SK-N-SH treated with all-trans-retinoic acid at 6 μM for 48 hours (cell line): ENCODE results near the gene BAIAP2L1.
"Not testable (repeated sequence)": the region's sequence is repeated elsewhere in the genome, so short reads cannot be mapped to it uniquely, and the experiment has no call there.

Source experiments
- ATAC-seq: fragments of 200-7000 bp; cut with Tn5 transposase; 3 replicates; pipeline ENCODE4 v1.9.1; 2020; ENCODE audit warnings: mild to moderate bottlenecking, moderate library complexity
- ARNTL ChIP-seq: fragments of 450-650 bp; formaldehyde crosslinking; IDR thresholded peaks from 2 replicates; pipeline ENCODE4 v1.5.0; 2020; ENCODE audit warnings: low read depth, mild to moderate bottlenecking, moderate library complexity, borderline replicate concordance
- BACH2 ChIP-seq: fragments of 250-450 bp; sonication (Bioruptor Pico); IDR thresholded peaks from 2 replicates; pipeline ENCODE4 v1.9.0; 2021; ENCODE audit warnings: mild to moderate bottlenecking, borderline replicate concordance
- CREB5 ChIP-seq: fragments of 250-450 bp; sonication (Bioruptor Pico); IDR thresholded peaks from 2 replicates; pipeline ENCODE4 v1.5.1; 2020; ENCODE audit warnings: low read depth, mild to moderate bottlenecking, moderate library complexity
- CSDC2 ChIP-seq: fragments of 250-450 bp; sonication (Bioruptor Pico); IDR thresholded peaks from 2 replicates; pipeline ENCODE4 v1.5.0; 2020; ENCODE audit warnings: mild to moderate bottlenecking, moderate library complexity
- ESRRG ChIP-seq: fragments of 250-450 bp; sonication (Bioruptor Pico); IDR thresholded peaks from 2 replicates; pipeline ENCODE4 v1.6.1; 2021; ENCODE audit warnings: mild to moderate bottlenecking
- GLIS3 ChIP-seq: fragments of 250-450 bp; sonication (Bioruptor Pico); IDR thresholded peaks from 2 replicates; pipeline ENCODE4 v1.5.0; 2020; ENCODE audit warnings: mild to moderate bottlenecking, moderate library complexity
- ISL1 ChIP-seq: fragments of 250-450 bp; sonication (Bioruptor Pico); IDR thresholded peaks from 2 replicates; pipeline ENCODE4 v2.1.2; 2022; ENCODE audit warnings: mild to moderate bottlenecking, moderate library complexity
- OSR1 ChIP-seq: fragments of 250-450 bp; sonication (Bioruptor Pico); IDR thresholded peaks from 2 replicates; pipeline ENCODE4 v1.8.0; 2022; ENCODE audit warnings: moderate library complexity, mild to moderate bottlenecking, inconsistent platforms
- PATZ1 ChIP-seq: fragments of 250-450 bp; sonication (Bioruptor Pico); IDR thresholded peaks from 2 replicates; pipeline ENCODE4 v1.8.0; 2020; ENCODE audit warnings: mild to moderate bottlenecking, moderate library complexity, borderline replicate concordance
- POU6F1 ChIP-seq: fragments of 250-450 bp; sonication (Bioruptor Pico); IDR thresholded peaks from 2 replicates; pipeline ENCODE4 v1.8.0; 2021; ENCODE audit warnings: low read depth, mild to moderate bottlenecking, moderate library complexity, borderline replicate concordance
- PPARA ChIP-seq: fragments of 250-450 bp; sonication (Bioruptor Pico); IDR thresholded peaks from 2 replicates; pipeline ENCODE4 v1.5.0; 2020; ENCODE audit warnings: mild to moderate bottlenecking, borderline replicate concordance
- RARB ChIP-seq: fragments of 250-450 bp; sonication (Bioruptor Pico); IDR thresholded peaks from 2 replicates; pipeline ENCODE4 v1.8.0; 2021; ENCODE audit warnings: mild to moderate bottlenecking, moderate library complexity
- SNAI2 ChIP-seq: fragments of 250-450 bp; sonication (Bioruptor Pico); IDR thresholded peaks from 2 replicates; pipeline ENCODE4 v1.5.0; 2020; ENCODE audit warnings: mild to moderate bottlenecking, moderate library complexity
- TCF4 ChIP-seq: fragments of 250-450 bp; sonication (Bioruptor Pico); IDR thresholded peaks from 2 replicates; pipeline ENCODE4 v1.8.0; 2021; ENCODE audit warnings: mild to moderate bottlenecking, moderate library complexity, borderline replicate concordance
- TOX ChIP-seq: fragments of 250-450 bp; sonication (Bioruptor Pico); IDR thresholded peaks from 2 replicates; pipeline ENCODE4 v1.8.0; 2021; ENCODE audit warnings: mild to moderate bottlenecking, moderate library complexity, borderline replicate concordance
- ZC3H10 ChIP-seq: fragments of 250-450 bp; sonication (Bioruptor Pico); IDR thresholded peaks from 2 replicates; pipeline ENCODE4 v1.5.1; 2021; ENCODE audit warnings: mild to moderate bottlenecking, moderate library complexity
- ZFP30 ChIP-seq: fragments of 450-650 bp; formaldehyde crosslinking; IDR thresholded peaks from 2 replicates; pipeline ENCODE4 v1.5.0; 2022; ENCODE audit warnings: mild to moderate bottlenecking, moderate library complexity
- ZNF565 ChIP-seq: fragments of 450-650 bp; formaldehyde crosslinking; conservative IDR thresholded peaks from 2 replicates; pipeline ENCODE4 v1.5.0; 2020; ENCODE audit warnings: low read depth, mild to moderate bottlenecking, moderate library complexity
- ZNF70 ChIP-seq: fragments of 450-650 bp; formaldehyde crosslinking; IDR thresholded peaks from 2 replicates; pipeline ENCODE4 v1.5.0; 2020; ENCODE audit warnings: mild to moderate bottlenecking, moderate library complexity
- ZNF8 ChIP-seq: fragments of 450-650 bp; formaldehyde crosslinking; IDR thresholded peaks from 2 replicates; pipeline ENCODE4 v1.5.0; 2020; ENCODE audit warnings: mild to moderate bottlenecking, moderate library complexity
- TF ChIP-seq, protein P1 (sequence below): fragments of 250-450 bp; sonication (Bioruptor Pico); IDR thresholded peaks from 2 replicates; pipeline ENCODE4 v1.5.0; 2020; ENCODE audit warnings: mild to moderate bottlenecking, moderate library complexity
- TF ChIP-seq, protein P2 (sequence below): fragments of 250-450 bp; sonication (Bioruptor Pico); IDR thresholded peaks from 2 replicates; pipeline ENCODE4 v1.5.1; 2021; ENCODE audit warnings: mild to moderate bottlenecking, moderate library complexity

The BAIAP2L1 gene

DNA sequence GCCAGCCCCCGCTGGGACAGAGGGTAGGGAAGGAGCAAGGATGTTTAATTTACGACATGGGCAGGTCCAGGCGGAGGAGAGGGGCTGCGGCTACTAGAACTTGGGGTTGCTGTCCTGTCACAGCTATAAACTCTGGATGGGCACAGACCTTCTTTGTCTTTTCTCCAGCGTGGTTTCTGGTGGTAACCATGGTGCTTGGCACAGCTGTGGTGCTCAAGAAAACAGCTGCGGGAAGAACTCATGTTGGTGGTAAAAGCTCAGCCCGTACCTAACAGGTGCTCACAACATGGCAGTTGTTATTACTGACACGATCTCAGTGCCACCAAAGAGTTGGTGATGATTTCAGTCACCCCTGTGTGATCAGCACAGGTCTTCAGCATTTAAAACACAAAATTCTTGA is 13.8 kb downstream of the BAIAP2L1 start:
- no peak for ATAC-seq
- TF ChIP-seq TCF4 (no peak), PPARA (CRISPR knock-in tag) (no peak), CSDC2 (no peak)

DNA sequence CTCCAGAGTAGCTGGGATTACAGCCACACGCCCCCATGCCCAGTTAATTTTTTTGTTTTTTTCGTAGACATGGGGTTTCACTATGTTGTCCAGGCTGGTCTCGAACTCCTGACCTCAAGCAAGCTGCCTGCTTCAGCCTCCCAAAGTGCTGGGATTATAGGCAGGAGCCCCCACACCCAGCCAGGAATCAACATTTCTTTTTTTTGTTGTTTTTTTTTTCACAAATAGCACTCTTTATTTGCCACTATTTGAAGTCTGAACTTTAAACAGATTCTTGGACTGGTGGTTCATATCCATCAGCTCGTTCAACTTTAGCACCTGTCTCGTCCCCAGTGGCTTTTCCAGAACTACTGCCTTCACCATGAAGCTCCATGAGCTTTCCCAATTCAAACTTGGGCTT is 15.4 kb downstream of the BAIAP2L1 start:
- not testable (repeated sequence) for ATAC-seq

GRCh38 chr7:98378210-98378819 is 22.6 kb downstream of the BAIAP2L1 start:
- ATAC-seq = no peak
- TF ChIP-seq GLIS3 (no peak), PPARA (CRISPR knock-in tag) (no peak), ZFP30 (no peak), POU6F1 (no peak), BACH2 (CRISPR knock-in tag) (no peak), RARB (CRISPR knock-in tag) (no peak), ZC3H10 (CRISPR knock-in tag) (no peak), TOX (CRISPR knock-in tag) (no peak), ISL1 (CRISPR knock-in tag) (no peak), SNAI2 (CRISPR knock-in tag) (no peak), ARNTL (CRISPR knock-in tag) (no peak), TCF4 (no peak), PATZ1 (CRISPR knock-in tag) (no peak), OSR1 (CRISPR knock-in tag) (no peak), ZNF8 (no peak), CSDC2 (no peak), CREB5 (CRISPR knock-in tag) (no peak)
- TF ChIP-seq, protein P1, sequence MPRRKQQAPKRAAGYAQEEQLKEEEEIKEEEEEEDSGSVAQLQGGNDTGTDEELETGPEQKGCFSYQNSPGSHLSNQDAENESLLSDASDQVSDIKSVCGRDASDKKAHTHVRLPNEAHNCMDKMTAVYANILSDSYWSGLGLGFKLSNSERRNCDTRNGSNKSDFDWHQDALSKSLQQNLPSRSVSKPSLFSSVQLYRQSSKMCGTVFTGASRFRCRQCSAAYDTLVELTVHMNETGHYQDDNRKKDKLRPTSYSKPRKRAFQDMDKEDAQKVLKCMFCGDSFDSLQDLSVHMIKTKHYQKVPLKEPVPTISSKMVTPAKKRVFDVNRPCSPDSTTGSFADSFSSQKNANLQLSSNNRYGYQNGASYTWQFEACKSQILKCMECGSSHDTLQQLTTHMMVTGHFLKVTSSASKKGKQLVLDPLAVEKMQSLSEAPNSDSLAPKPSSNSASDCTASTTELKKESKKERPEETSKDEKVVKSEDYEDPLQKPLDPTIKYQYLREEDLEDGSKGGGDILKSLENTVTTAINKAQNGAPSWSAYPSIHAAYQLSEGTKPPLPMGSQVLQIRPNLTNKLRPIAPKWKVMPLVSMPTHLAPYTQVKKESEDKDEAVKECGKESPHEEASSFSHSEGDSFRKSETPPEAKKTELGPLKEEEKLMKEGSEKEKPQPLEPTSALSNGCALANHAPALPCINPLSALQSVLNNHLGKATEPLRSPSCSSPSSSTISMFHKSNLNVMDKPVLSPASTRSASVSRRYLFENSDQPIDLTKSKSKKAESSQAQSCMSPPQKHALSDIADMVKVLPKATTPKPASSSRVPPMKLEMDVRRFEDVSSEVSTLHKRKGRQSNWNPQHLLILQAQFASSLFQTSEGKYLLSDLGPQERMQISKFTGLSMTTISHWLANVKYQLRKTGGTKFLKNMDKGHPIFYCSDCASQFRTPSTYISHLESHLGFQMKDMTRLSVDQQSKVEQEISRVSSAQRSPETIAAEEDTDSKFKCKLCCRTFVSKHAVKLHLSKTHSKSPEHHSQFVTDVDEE (CRISPR knock-in tag) = no peak
- TF ChIP-seq, protein P2, sequence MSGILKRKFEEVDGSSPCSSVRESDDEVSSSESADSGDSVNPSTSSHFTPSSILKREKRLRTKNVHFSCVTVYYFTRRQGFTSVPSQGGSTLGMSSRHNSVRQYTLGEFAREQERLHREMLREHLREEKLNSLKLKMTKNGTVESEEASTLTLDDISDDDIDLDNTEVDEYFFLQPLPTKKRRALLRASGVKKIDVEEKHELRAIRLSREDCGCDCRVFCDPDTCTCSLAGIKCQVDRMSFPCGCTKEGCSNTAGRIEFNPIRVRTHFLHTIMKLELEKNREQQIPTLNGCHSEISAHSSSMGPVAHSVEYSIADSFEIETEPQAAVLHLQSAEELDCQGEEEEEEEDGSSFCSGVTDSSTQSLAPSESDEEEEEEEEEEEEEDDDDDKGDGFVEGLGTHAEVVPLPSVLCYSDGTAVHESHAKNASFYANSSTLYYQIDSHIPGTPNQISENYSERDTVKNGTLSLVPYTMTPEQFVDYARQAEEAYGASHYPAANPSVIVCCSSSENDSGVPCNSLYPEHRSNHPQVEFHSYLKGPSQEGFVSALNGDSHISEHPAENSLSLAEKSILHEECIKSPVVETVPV (CRISPR knock-in tag) = no peak

GRCh38 chr7:98376711-98377110 is 24.2 kb downstream of the BAIAP2L1 start:
- TF ChIP-seq ZFP30 (no peak), GLIS3 (no peak), ZNF70 (CRISPR knock-in tag) (no peak), OSR1 (CRISPR knock-in tag) (no peak), RARB (CRISPR knock-in tag) (no peak), ISL1 (CRISPR knock-in tag) (no peak), SNAI2 (CRISPR knock-in tag) (no peak), ZNF8 (no peak), CREB5 (CRISPR knock-in tag) (no peak), TOX (CRISPR knock-in tag) (no peak), ZNF565 (no peak), ESRRG (CRISPR knock-in tag) (no peak), PPARA (CRISPR knock-in tag) (no peak)
- TF ChIP-seq, protein P1 (CRISPR knock-in tag) = no peak
- no peak for ATAC-seq
